GM12878 (cell line): ENCODE data around the gene ZNF462. TPM values are rescaled to one million over a fixed set of nuclear protein-coding genes. Genes with fewer than 3 reads are reported as not detected.
A peak's percentile ranks its signal among the peaks of the same experiment; 100 is the strongest.

Experiments used
- ATAC-seq: fragments of 200-7000 bp; cut with Tn5 transposase; 3 replicates; pipeline ENCODE4 v1.9.1; 2020; ENCODE audit warnings: mild to moderate bottlenecking, moderate library complexity
- BruUV-seq: library from RNA; stranded (reverse); fragments of 400-500 nt; replicated peaks from 2 replicates; lab custom pipeline; 2021; lab: Mats Ljungman, UMichigan
- CTCF ChIA-PET: fragments of 300-600 bp; sonication (Branson Sonifier 250); formaldehyde crosslinking; extraction: SDS; loops from one replicate; lab custom pipeline; 2021; ENCODE audit warnings: inconsistent platforms; lab: Yijun Ruan, JAX
- POLR2A ChIA-PET: fragments of 350-600 bp; formaldehyde crosslinking; extraction: SDS; loops from one replicate; lab custom pipeline; 2021; ENCODE audit warnings: inconsistent platforms; lab: Charles Lee
- RAD21 ChIA-PET: fragments of 300-600 bp; sonication (Branson Sonifier 250); formaldehyde crosslinking; loops from one replicate; lab custom pipeline; 2023; ENCODE audit warnings: antibody characterized with exemption; ENCODE audit not compliant: unreplicated experiment; lab: Charles Lee
- SMC1A ChIA-PET: fragments of 300-600 bp; sonication (Branson Sonifier 250); formaldehyde crosslinking; loops from one replicate; lab custom pipeline; 2023; ENCODE audit not compliant: unreplicated experiment, uncharacterized antibody; lab: Charles Lee
- DNase-seq: peaks from one replicate; pipeline ENCODE4 v3.0.0-alpha.2; 2011; ENCODE audit warnings: low read depth, low spot score
- FAIRE-seq: peaks from 3 replicates; lab custom pipeline; 2011; peaks lifted over from hg19 to GRCh38; lab: Jason Lieb, UNC
- H2AFZ ChIP-seq: 2 replicates; pipeline ENCODE4 v1.6.0; 2011; ENCODE audit warnings: low read depth, low read length, control low read depth; ENCODE audit not compliant: control insufficient read depth
- H3K27ac ChIP-seq: 2 replicates; pipeline ENCODE4 v1.5.1; 2011; ENCODE audit warnings: control low read depth; ENCODE audit not compliant: control insufficient read depth, insufficient read depth
- H3K27me3 ChIP-seq, 2 experiments: replicated peaks in 1 of 2; 2 replicates each; pipeline versions ENCODE4 v1.6.0 to v1.6.1; 2011; ENCODE audit warnings: low read length in 1 of 2; ENCODE audit not compliant: control insufficient read depth in 2 of 2, insufficient read depth in 2 of 2
- H3K36me3 ChIP-seq, 2 experiments: 2 replicates each; pipeline ENCODE4 v1.5.1; 2011; ENCODE audit warnings: low read length in 1 of 2; ENCODE audit not compliant: control insufficient read depth in 2 of 2, insufficient read depth in 2 of 2
- H3K4me1 ChIP-seq: 2 replicates; pipeline ENCODE4 v1.6.1; 2011; ENCODE audit warnings: mild to moderate bottlenecking, low read length, moderate library complexity, mixed read lengths; ENCODE audit not compliant: control insufficient read depth, insufficient read depth
- H3K4me2 ChIP-seq: 2 replicates; pipeline ENCODE4 v1.6.0; 2011; ENCODE audit warnings: control low read depth; ENCODE audit not compliant: control insufficient read depth, insufficient read depth
- H3K4me3 ChIP-seq: fragments of 200-600 bp; sonication (generic); 2 replicates; pipeline ENCODE4 v1.5.1; 2016
- H3K79me2 ChIP-seq: 2 replicates; pipeline ENCODE4 v1.6.0; 2011; ENCODE audit warnings: low read length; ENCODE audit not compliant: control insufficient read depth, insufficient read depth
- H3K9ac ChIP-seq: 2 replicates; pipeline ENCODE4 v1.8.0; 2011; ENCODE audit warnings: low read length, control low read depth, mixed read lengths; ENCODE audit not compliant: control insufficient read depth, insufficient read depth
- H3K9me3 ChIP-seq: replicated peaks from 3 replicates; pipeline ENCODE4 v1.5.1; 2011; ENCODE audit warnings: mild to moderate bottlenecking, low read length; ENCODE audit not compliant: control insufficient read depth, insufficient read depth
- H4K20me1 ChIP-seq: 2 replicates; pipeline ENCODE4 v1.6.0; 2011; ENCODE audit not compliant: control insufficient read depth, insufficient read depth
- CBFB ChIP-seq: IDR thresholded peaks from 2 replicates; pipeline ENCODE4 v1.6.1; 2016; ENCODE audit warnings: antibody characterized with exemption, low read depth
- DPF2 ChIP-seq: fragments of 450-650 bp; IDR thresholded peaks from 2 replicates; pipeline ENCODE4 v1.6.1; 2017; ENCODE audit warnings: mild to moderate bottlenecking
- E2F4 ChIP-seq: IDR thresholded peaks from 2 replicates; pipeline ENCODE4 v1.6.1; 2012; ENCODE audit warnings: low read depth, low read length, improper control_type of control experiment
- GATAD2B ChIP-seq: fragments of 450-650 bp; conservative IDR thresholded peaks from 2 replicates; pipeline ENCODE4 v1.6.1; 2017; ENCODE audit warnings: low read depth, mild to moderate bottlenecking, moderate library complexity
- IRF4 ChIP-seq: IDR thresholded peaks from 2 replicates; pipeline ENCODE4 v1.6.1; 2011; ENCODE audit warnings: low read depth, low read length
- MEF2A ChIP-seq: IDR thresholded peaks from 2 replicates; pipeline ENCODE4 v1.6.1; 2011; ENCODE audit warnings: low read depth, mild to moderate bottlenecking, low read length, moderate library complexity; ENCODE audit not compliant: insufficient read depth
- MTA2 ChIP-seq: fragments of 450-650 bp; IDR thresholded peaks from 2 replicates; pipeline ENCODE4 v1.6.1; 2016; ENCODE audit warnings: low read depth, mild to moderate bottlenecking, moderate library complexity
- MYC ChIP-seq: IDR thresholded peaks from 2 replicates; pipeline ENCODE4 v1.6.1; 2011; ENCODE audit warnings: mild to moderate bottlenecking, low read length, moderate library complexity, inconsistent platforms; ENCODE audit not compliant: insufficient read depth, insufficient replicate concordance, insufficient read length, severe bottlenecking
- SMARCA5 ChIP-seq: fragments of 450-650 bp; IDR thresholded peaks from 2 replicates; pipeline ENCODE4 v1.6.1; 2017; ENCODE audit warnings: mild to moderate bottlenecking
- ZNF274 ChIP-seq: IDR thresholded peaks from one replicate; pipeline ENCODE4 v1.8.0; 2011; ENCODE audit not compliant: insufficient read length, insufficient read depth
- WGBS: methylation state at CpG from one replicate; pipeline ENCODE4 v1.1.6; 2016; ENCODE audit warnings: low lambda C conversion rate; ENCODE audit not compliant: insufficient replicate concordance, insufficient coverage; ENCODE audit errors: missing lambda C conversion rate; 5-methylcytosine and 5-hydroxymethylcytosine counted together
- in situ Hi-C: fragments of 300-500 bp; cut with MboI; formaldehyde crosslinking; loops from 9 replicates; pipeline ENCODE4 v1.14.3; 2018; ENCODE audit warnings: mixed read lengths
- intact Hi-C: fragments of 100-400 bp; cut with micrococcal nuclease; formaldehyde crosslinking; loops from one replicate; pipeline ENCODE4 v1.14.2; 2022; ENCODE audit not compliant: unreplicated experiment
- polyA plus RNA-seq, 11 experiments: library from polyadenylated mRNA; depleted of rRNA in 4 of 11; unstranded in 6 of 11; stranded (reverse) in 5 of 11; fragments of >200 nt; fragmentation: Nextera tagmentation in 4 of 11; fragmentation: Illumina TruSeq in 1 of 11; extraction: Ambion mirVana in 4 of 11; extraction: Trizol in 1 of 11; gene quantifications; 1 replicate in 1 of 11; 2 replicates in 10 of 11; pipeline versions ENCODE4 v1.2.1 to v1.2.3, GENCODE V29; 2011 to 2016; ENCODE audit warnings: inconsistent platforms in 2 of 11, missing spikeins in 2 of 11, low read depth in 1 of 11
- total RNA-seq, 4 experiments: library from RNA; depleted of rRNA in 3 of 4; stranded (reverse); fragments of >200 nt in 3 of 4; fragmentation: Illumina TruSeq in 1 of 4; extraction: Trizol in 1 of 4; gene quantifications; 2 replicates each; pipeline versions ENCODE4 v1.2.1 to v1.2.3, GENCODE V29; 2013 to 2021

ZNF462 gene
- total and polyA plus RNA-seq, 10 of the 15 experiments (the other 5 are each of a cell fraction or from before 2014, with no cell fraction given) = 0.27 to 13.7 (median 0.55) TPM

DNA sequence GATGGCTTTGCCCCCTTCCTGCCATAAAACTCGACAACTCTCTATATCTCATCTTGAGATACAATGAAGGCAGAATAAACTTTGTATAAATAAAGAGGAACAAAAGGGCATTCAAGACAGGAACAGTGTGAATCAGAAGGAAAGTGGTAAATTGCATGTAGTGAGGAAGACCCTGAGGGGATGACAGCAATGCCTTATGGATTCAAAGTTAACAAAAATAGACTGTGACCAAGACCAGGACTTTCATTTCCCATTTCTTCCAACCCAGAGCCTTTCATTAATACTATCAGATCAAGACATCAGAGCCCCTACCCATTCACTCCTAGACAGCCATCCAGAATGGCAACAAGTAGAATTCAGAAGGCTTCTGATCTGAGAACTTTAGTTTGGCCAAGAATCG, 46.4 kb upstream of the ZNF462 start (continued):
- TF ChIP-seq E2F4 (no peak), MEF2A (peak; percentile 55; the same call in 1 of the 2 replicates), IRF4 (peak; percentile 41; the same call in 1 of the 2 replicates), MTA2 (peak; percentile 73), CBFB (no peak), DPF2 (peak; percentile 72; the same call in 1 of the 2 replicates), GATAD2B (no peak), ZNF274 (no peak)
- TF ChIP-seq, all 136 proteins: peak for 15

DNA sequence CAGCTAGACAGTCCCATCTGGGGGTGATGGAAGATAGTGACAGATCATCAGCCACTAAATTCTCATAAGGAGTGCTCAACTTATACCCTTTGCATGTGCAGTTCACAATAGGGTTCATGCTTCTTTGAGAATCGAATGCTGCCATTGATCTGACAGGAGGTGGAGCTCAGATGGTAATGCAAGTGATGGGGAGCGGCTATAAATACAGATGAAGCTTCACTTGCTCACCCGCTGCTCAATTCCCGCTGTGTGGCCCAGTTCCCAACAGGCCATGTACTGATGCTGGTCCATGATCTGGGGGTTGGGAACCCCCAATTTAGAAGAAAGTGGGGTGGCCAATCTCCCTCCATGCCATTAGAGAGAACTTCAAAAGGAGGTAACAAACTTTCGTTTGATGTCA, 44.9 kb upstream of the ZNF462 start:
- in situ Hi-C loops = no loop called here
- Histone ChIP-seq H4K20me1 (no peaks in the 10 kb centered on the region), H3K36me3 (no peaks in the 10 kb centered on the region), H3K4me1 (no peaks in the 10 kb centered on the region)
- ChIA-PET RAD21 (interaction anchor here (1.3 kb wide), 1 partner anchor 66 kb away, joined by 4 read pairs; no protein-coding TSS in a partner anchor), POLR2A (no interaction called here), CTCF (interaction anchor here (1.5 to 2.2 kb wide), 3 partner anchors 9 to 71 kb away, joined by 3 to 6 read pairs (median 5); no protein-coding TSS in a partner anchor)
- FAIRE-seq = no peak
- no TSS peak for BruUV-seq
- no peak for ATAC-seq
- no peak for TF ChIP-seq SMARCA5
- no peak for TF ChIP-seq MYC
- TF ChIP-seq, all 136 proteins: peak for 0
- H3K9me3 ChIP-seq = no peaks in the 10 kb centered on the region
- no peak overlapping the region for H3K4me2 ChIP-seq
- no peak for DNase-seq
- intact Hi-C loops = no loop called here
- H3K4me3 ChIP-seq = no peak overlapping the region
- SMC1A ChIA-PET = interaction anchor here (1.0 to 1.4 kb wide), 4 partner anchors 19 to 227 kb away, joined by 3 to 4 read pairs (median 4); no protein-coding TSS in a partner anchor
- WGBS = 52% methylated on average over 5 of the region's 5 CpGs
- H3K27ac ChIP-seq = no peak overlapping the region
- no peaks in the 10 kb centered on the region for H3K27me3 ChIP-seq
- H2AFZ ChIP-seq = no peak overlapping the region
- H3K79me2 ChIP-seq = no peaks in the 10 kb centered on the region
- no peak overlapping the region for H3K9ac ChIP-seq
